H1 (cell line): ENCODE measurements around the gene DPPA5. TPM values are rescaled to one million over a fixed set of nuclear protein-coding genes. Genes with fewer than 3 reads are reported as not detected.

ENCODE experiments used
- CHD7 ChIP-seq: fragments of 300-600 bp; sonication (generic); IDR thresholded peaks from 2 replicates; pipeline ENCODE4 v1.7.1; 2012; ENCODE audit warnings: low read length, moderate library complexity, mild to moderate bottlenecking, inconsistent platforms; ENCODE audit not compliant: insufficient replicate concordance
- CTBP2 ChIP-seq: IDR thresholded peaks from 2 replicates; pipeline ENCODE4 v1.7.0; 2011; ENCODE audit warnings: borderline replicate concordance, mild to moderate bottlenecking, moderate library complexity, mixed read lengths, low read length; ENCODE audit not compliant: insufficient read depth, insufficient read length
- polyA plus RNA-seq, 7 experiments: library from polyadenylated mRNA; depleted of rRNA in 3 of 7; stranded (reverse) in 5 of 7; unstranded in 2 of 7; fragments of >200 nt in 5 of 7; fragments of 200-250 nt in 2 of 7; gene quantifications; 1 replicate in 5 of 7; 2 replicates in 1 of 7; 4 replicates in 1 of 7; pipeline versions ENCODE4 v1.2.1 to v1.2.3, GENCODE V29; 2011 to 2013; ENCODE audit warnings: missing spikeins in 2 of 7, mixed read lengths in 2 of 7
- total RNA-seq: library from RNA; stranded (reverse); fragmentation: NEBNext Ultra II Directional; extraction: Animal tissue kit (Norgen Biotek cat#: 25700); gene quantifications from 2 replicates; pipeline ENCODE4 v1.2.1, GENCODE V29; 2021

Gene DPPA5
- total and polyA plus RNA-seq, 2 of the 8 experiments (the other 6 are each of a cell fraction or from before 2014, with no cell fraction given) = 2.0 to 2.9 TPM

DNA sequence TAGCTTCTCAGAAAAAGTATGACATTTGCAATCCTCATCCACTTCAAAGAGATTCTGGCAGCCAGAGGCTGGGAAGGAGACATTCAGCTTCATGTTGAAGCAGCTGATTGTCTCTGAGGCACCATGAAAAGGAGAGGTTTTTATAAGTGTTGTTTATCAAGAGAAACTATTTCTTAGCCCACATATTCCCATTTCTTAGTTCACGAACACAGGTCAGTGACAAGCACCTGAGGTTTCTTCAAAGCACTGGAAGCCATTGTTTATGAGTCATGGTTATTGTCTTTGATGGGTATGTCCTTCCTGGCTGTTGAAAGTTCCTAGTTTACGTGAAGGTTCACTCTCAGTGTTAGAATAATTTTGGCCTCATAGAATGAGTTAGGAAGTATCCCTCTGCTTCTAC lies 37.6 kb upstream of the DPPA5 start (continued):
- TF ChIP-seq CHD7 (no peak), CTBP2 (no peak)
